ENCODE measurements around the gene HIVEP2. TPM values are rescaled to one million over a fixed set of nuclear protein-coding genes. Genes with fewer than 3 reads are reported as not detected.

HIVEP2 gene
- total and polyA plus RNA-seq, 4 donors, result 3.0 to 23.8 (median 11.2) TPM

GRCh38 chr6:142911430-142911829, 33.5 kb downstream of the HIVEP2 start:
- H3K9me3 ChIP-seq (ENCODE audit: control insufficient read depth in 4 of 4, insufficient read depth in 3 of 4, low read length in 3 of 4), result no peaks in the 10 kb centered on the region
- no peak for TF ChIP-seq CTCF (IDR thresholded peaks at IDR 0.05; ENCODE audit: control extremely low read depth, extremely low read depth)
- no peak overlapping the region for H3K27ac ChIP-seq (ENCODE audit: low read depth in 1 of 2, low read length in 1 of 2)
- no peak for DNase-seq
- H3K36me3 ChIP-seq (ENCODE audit: control insufficient read depth in 4 of 4, insufficient read depth in 4 of 4, low read length in 4 of 4), result peaks cover 0 to 2% (median 0%) of the 10 kb centered on the region in 4 donors
- 90 to 92% methylated on average over 2 of the region's 2 CpGs for WGBS, 2 donors
- H3K4me1 ChIP-seq (ENCODE audit: control insufficient read depth in 5 of 5, insufficient read depth in 5 of 5, low read length in 5 of 5), result peaks cover 0 to 2% (median 0%) of the 10 kb centered on the region in 5 donors
- H3K4me3 ChIP-seq, result no peak overlapping the region
- H3K27me3 ChIP-seq (ENCODE audit: control insufficient read depth in 3 of 3, insufficient read depth in 3 of 3, low read length in 2 of 3), result no peaks in the 10 kb centered on the region
- no peak overlapping the region for H3K9ac ChIP-seq (ENCODE audit: insufficient read depth in 1 of 2, low read length in 2 of 2)
- ATAC-seq (ENCODE audit: insufficient read depth, low FRiP score), result no peak

- Histone ChIP-seq H3K27me3 (ENCODE audit: control insufficient read depth in 3 of 3, insufficient read depth in 3 of 3, low read length in 2 of 3) (no peaks in the 10 kb centered on the region), H3K9ac (ENCODE audit: insufficient read depth in 1 of 2, low read length in 2 of 2) (no peak overlapping the region), H3K4me1 (ENCODE audit: control insufficient read depth in 5 of 5, insufficient read depth in 5 of 5, low read length in 5 of 5) (peaks cover 0 to 2% (median 0%) of the 10 kb centered on the region in 5 donors), H3K9me3 (ENCODE audit: control insufficient read depth in 4 of 4, insufficient read depth in 3 of 4, low read length in 3 of 4) (no peaks in the 10 kb centered on the region), H3K36me3 (ENCODE audit: control insufficient read depth in 4 of 4, insufficient read depth in 4 of 4, low read length in 4 of 4) (peaks cover 0 to 2% (median 0%) of the 10 kb centered on the region in 4 donors), H3K4me3 (no peak overlapping the region), H3K27ac (ENCODE audit: low read depth in 1 of 2, low read length in 1 of 2) (no peak overlapping the region)
- no peak for DNase-seq
- ATAC-seq (ENCODE audit: insufficient read depth, low FRiP score), result no peak
- no peak for TF ChIP-seq CTCF (IDR thresholded peaks at IDR 0.05; ENCODE audit: control extremely low read depth, extremely low read depth)
Observed at GRCh38 chr6:142909686-142910085, 35.3 kb downstream of the HIVEP2 start.

- Histone ChIP-seq H3K27me3 (ENCODE audit: control insufficient read depth in 3 of 3, insufficient read depth in 3 of 3, low read length in 2 of 3) (no peaks in the 10 kb centered on the region), H3K36me3 (ENCODE audit: control insufficient read depth in 4 of 4, insufficient read depth in 4 of 4, low read length in 4 of 4) (peaks cover 0 to 2% (median 0%) of the 10 kb centered on the region in 4 donors)
Observed at GRCh38 chr6:142908235-142908634, 36.7 kb downstream of the HIVEP2 start.

More at GRCh38 chr6:142908235-142908634, 36.7 kb downstream of the HIVEP2 start:
- Histone ChIP-seq H3K4me1 (ENCODE audit: control insufficient read depth in 5 of 5, insufficient read depth in 5 of 5, low read length in 5 of 5) (peaks cover 0 to 5% (median 0%) of the 10 kb centered on the region in 5 donors), H3K9ac (ENCODE audit: insufficient read depth in 1 of 2, low read length in 2 of 2) (no peak overlapping the region), H3K4me3 (no peak overlapping the region), H3K9me3 (ENCODE audit: control insufficient read depth in 4 of 4, insufficient read depth in 3 of 4, low read length in 3 of 4) (no peaks in the 10 kb centered on the region), H3K27ac (ENCODE audit: low read depth in 1 of 2, low read length in 1 of 2) (no peak overlapping the region)
- no peak for DNase-seq
- 94 to 96% methylated on average over 1 of the region's 1 CpG for WGBS, 2 donors
- no peak for ATAC-seq (ENCODE audit: insufficient read depth, low FRiP score)
- TF ChIP-seq CTCF (IDR thresholded peaks at IDR 0.05; ENCODE audit: control extremely low read depth, extremely low read depth), result no peak

Data from lung (tissue), 12 donors.